Uterus (tissue), 2 donors: ENCODE measurements around the gene KCNQ5.

ENCODE experiments used
- CTCF ChIP-seq, 4 experiments: fragments of 200-600 bp in 2 of 4; fragments of 450-650 bp in 2 of 4; sonication (generic) in 2 of 4; IDR thresholded peaks; one replicate each; pipeline ENCODE4 v1.5.1; 2016 to 2019; ENCODE audit warnings: antibody characterized with exemption in 4 of 4, mild to moderate bottlenecking in 2 of 4, moderate library complexity in 1 of 4
- POLR2A ChIP-seq, 2 donors: fragments of 450-650 bp; IDR thresholded peaks; one replicate each; pipeline ENCODE4 v1.6.1; 2016; ENCODE audit warnings: antibody characterized with exemption in 2 of 2, mild to moderate bottlenecking in 1 of 2, moderate library complexity in 1 of 2

GRCh38 chr6:73104921-73105320 is 483.1 kb downstream of the KCNQ5 start:
- TF ChIP-seq CTCF (IDR thresholded peaks at IDR 0.05) (no peak), POLR2A (IDR thresholded peaks at IDR 0.05) (no peak)
